Gastroesophageal sphincter (tissue), 3 donors: Measurements from ENCODE around the gene GPR156.

Experiments used
- CTCF ChIP-seq, 4 experiments: fragments of 200-600 bp in 2 of 4; fragments of 450-650 bp in 2 of 4; sonication (generic) in 1 of 4; IDR thresholded peaks; one replicate each; pipeline ENCODE4 v1.5.1; 2017 to 2019; ENCODE audit warnings: antibody characterized with exemption in 4 of 4, mild to moderate bottlenecking in 2 of 4, moderate library complexity in 2 of 4
- EP300 ChIP-seq: sonication (generic); formaldehyde crosslinking; IDR thresholded peaks from one replicate; pipeline ENCODE4 v1.6.1; 2017; ENCODE audit warnings: antibody characterized with exemption, mild to moderate bottlenecking
- POLR2A ChIP-seq, 2 donors: fragments of 450-650 bp; IDR thresholded peaks; one replicate each; pipeline ENCODE4 v1.6.1; 2017; ENCODE audit warnings: antibody characterized with exemption in 2 of 2, mild to moderate bottlenecking in 2 of 2, moderate library complexity in 1 of 2
- POLR2AphosphoS5 ChIP-seq: sonication (generic); formaldehyde crosslinking; IDR thresholded peaks from one replicate; pipeline ENCODE4 v1.6.1; 2017; ENCODE audit warnings: antibody characterized with exemption

GRCh38 chr3:120227710-120228347, 57.2 kb downstream of the GPR156 start:
- TF ChIP-seq EP300 (no peak), POLR2A (IDR thresholded peaks at IDR 0.05) (no peak), POLR2AphosphoS5 (no peak), CTCF (IDR thresholded peaks at IDR 0.05) (no peak)
